ENCODE results near the gene BAK1. TPM values are rescaled to one million over a fixed set of nuclear protein-coding genes. Genes with fewer than 3 reads are reported as not detected.

BAK1 gene
- total RNA-seq, 2 experiments from 2014 or later, result 32.0 to 34.3 TPM

GRCh38 chr6:33595001-33595846, 15.1 kb upstream of the BAK1 start:
- Mint-ChIP-seq H3K27me3 (no peaks in the 10 kb centered on the region), H3K36me3 (no peaks in the 10 kb centered on the region), H3K4me3 (no peak overlapping the region), H3K4me1 (peaks cover 33% of the 10 kb centered on the region), H3K9me3 (no peaks in the 10 kb centered on the region), H3K27ac (no peak overlapping the region)
- DNase-seq, result no peak

GRCh38 chr6:33593414-33593727, 13.3 kb upstream of the BAK1 start:
- no peaks in the 10 kb centered on the region for H3K9me3 Mint-ChIP-seq
- H3K36me3 Mint-ChIP-seq, result no peaks in the 10 kb centered on the region
- no peak for DNase-seq
- peak overlapping the region; percentile 66 for H3K4me3 Mint-ChIP-seq
- peaks cover 36% of the 10 kb centered on the region for H3K4me1 Mint-ChIP-seq
- H3K27me3 Mint-ChIP-seq, result no peaks in the 10 kb centered on the region
- H3K27ac Mint-ChIP-seq, result peak overlapping the region; percentile 65

GRCh38 chr6:33592595-33593413, 12.7 kb upstream of the BAK1 start:
- Mint-ChIP-seq H3K27ac (peak overlapping the region; percentile 70), H3K36me3 (no peaks in the 10 kb centered on the region), H3K27me3 (no peaks in the 10 kb centered on the region), H3K4me3 (peak overlapping the region; percentile 66), H3K4me1 (peaks cover 36% of the 10 kb centered on the region), H3K9me3 (no peaks in the 10 kb centered on the region)
- peak; percentile 63 for DNase-seq

GRCh38 chr6:33592280-33592594, 12.2 kb upstream of the BAK1 start:
- H3K27me3 Mint-ChIP-seq, result no peaks in the 10 kb centered on the region
- H3K27ac Mint-ChIP-seq, result no peak overlapping the region
- H3K36me3 Mint-ChIP-seq, result no peaks in the 10 kb centered on the region
- peaks cover 34% of the 10 kb centered on the region for H3K4me1 Mint-ChIP-seq
- DNase-seq, result no peak
- no peaks in the 10 kb centered on the region for H3K9me3 Mint-ChIP-seq
- H3K4me3 Mint-ChIP-seq, result no peak overlapping the region

- Mint-ChIP-seq H3K36me3 (no peaks in the 10 kb centered on the region), H3K27ac (no peak overlapping the region), H3K9me3 (no peaks in the 10 kb centered on the region), H3K27me3 (no peaks in the 10 kb centered on the region), H3K4me3 (no peak overlapping the region), H3K4me1 (peaks cover 26% of the 10 kb centered on the region)
- no peak for DNase-seq
Measured at GRCh38 chr6:33591424-33592032, 11.5 kb upstream of the BAK1 start.

GRCh38 chr6:33590531-33591198, 10.6 kb upstream of the BAK1 start:
- peaks cover 31% of the 10 kb centered on the region for H3K4me1 Mint-ChIP-seq
- H3K27ac Mint-ChIP-seq, result no peak overlapping the region
- no peak for DNase-seq
- H3K9me3 Mint-ChIP-seq, result no peaks in the 10 kb centered on the region
- no peak overlapping the region for H3K4me3 Mint-ChIP-seq
- no peaks in the 10 kb centered on the region for H3K36me3 Mint-ChIP-seq
- no peaks in the 10 kb centered on the region for H3K27me3 Mint-ChIP-seq

GRCh38 chr6:33589731-33590530, 9.9 kb upstream of the BAK1 start:
- H3K9me3 Mint-ChIP-seq, result no peaks in the 10 kb centered on the region
- no peak overlapping the region for H3K27ac Mint-ChIP-seq
- no peaks in the 10 kb centered on the region for H3K36me3 Mint-ChIP-seq
- no peaks in the 10 kb centered on the region for H3K27me3 Mint-ChIP-seq
- H3K4me1 Mint-ChIP-seq, result peaks cover 33% of the 10 kb centered on the region
- no peak overlapping the region for H3K4me3 Mint-ChIP-seq
- peak; percentile 47 for DNase-seq

GRCh38 chr6:33589392-33589730, 9.3 kb upstream of the BAK1 start:
- H3K4me1 Mint-ChIP-seq, result peaks cover 38% of the 10 kb centered on the region
- H3K27ac Mint-ChIP-seq, result no peak overlapping the region
- no peak for DNase-seq
- H3K9me3 Mint-ChIP-seq, result no peaks in the 10 kb centered on the region
- H3K27me3 Mint-ChIP-seq, result no peaks in the 10 kb centered on the region
- no peak overlapping the region for H3K4me3 Mint-ChIP-seq
- no peaks in the 10 kb centered on the region for H3K36me3 Mint-ChIP-seq

GRCh38 chr6:33588894-33589293, 8.8 kb upstream of the BAK1 start:
- no peaks in the 10 kb centered on the region for H3K27me3 Mint-ChIP-seq
- no peaks in the 10 kb centered on the region for H3K36me3 Mint-ChIP-seq
- DNase-seq, result no peak
- H3K27ac Mint-ChIP-seq, result no peak overlapping the region
- no peaks in the 10 kb centered on the region for H3K9me3 Mint-ChIP-seq
- H3K4me3 Mint-ChIP-seq, result no peak overlapping the region
- peaks cover 40% of the 10 kb centered on the region for H3K4me1 Mint-ChIP-seq

GRCh38 chr6:33587529-33587928, 7.5 kb upstream of the BAK1 start:
- H3K4me1 Mint-ChIP-seq, result peaks cover 31% of the 10 kb centered on the region
- H3K27me3 Mint-ChIP-seq, result no peaks in the 10 kb centered on the region
- H3K36me3 Mint-ChIP-seq, result no peaks in the 10 kb centered on the region
- H3K9me3 Mint-ChIP-seq, result no peaks in the 10 kb centered on the region
- DNase-seq, result no peak
- no peak overlapping the region for H3K27ac Mint-ChIP-seq
- H3K4me3 Mint-ChIP-seq, result no peak overlapping the region

- peaks cover 25% of the 10 kb centered on the region for H3K4me1 Mint-ChIP-seq
- no peaks in the 10 kb centered on the region for H3K9me3 Mint-ChIP-seq
- DNase-seq, result no peak
- no peaks in the 10 kb centered on the region for H3K36me3 Mint-ChIP-seq
- H3K27ac Mint-ChIP-seq, result peak overlapping the region; percentile 89
- no peaks in the 10 kb centered on the region for H3K27me3 Mint-ChIP-seq
- peak overlapping the region; percentile 80 for H3K4me3 Mint-ChIP-seq
Measured at GRCh38 chr6:33586108-33586640, 6.1 kb upstream of the BAK1 start.

- peak; percentile 90 for DNase-seq
- H3K4me3 Mint-ChIP-seq, result peak overlapping the region; percentile 80
- peaks cover 23% of the 10 kb centered on the region for H3K4me1 Mint-ChIP-seq
- no peaks in the 10 kb centered on the region for H3K27me3 Mint-ChIP-seq
- H3K9me3 Mint-ChIP-seq, result no peaks in the 10 kb centered on the region
- peak overlapping the region; percentile 89 for H3K27ac Mint-ChIP-seq
- no peaks in the 10 kb centered on the region for H3K36me3 Mint-ChIP-seq
Measured at GRCh38 chr6:33585403-33586107, 5.5 kb upstream of the BAK1 start.

- H3K4me3 Mint-ChIP-seq, result peak overlapping the region; percentile 80
- H3K9me3 Mint-ChIP-seq, result no peaks in the 10 kb centered on the region
- peaks cover 23% of the 10 kb centered on the region for H3K4me1 Mint-ChIP-seq
- peak overlapping the region; percentile 89 for H3K27ac Mint-ChIP-seq
- H3K27me3 Mint-ChIP-seq, result no peaks in the 10 kb centered on the region
- no peaks in the 10 kb centered on the region for H3K36me3 Mint-ChIP-seq
- no peak for DNase-seq
Measured at GRCh38 chr6:33584700-33585402, 4.8 kb upstream of the BAK1 start.

Measured in activated naive CD8-positive, alpha-beta T cell treated with anti-CD3 and anti-CD28 coated beads for 36 hours (primary cell).